ENCODE results near the gene LRRC61.

GRCh38 chr7:150369748-150370501 lies 46.8 kb downstream of the LRRC61 start:
- no peak for TF ChIP-seq POLR2A (IDR thresholded peaks at IDR 0.05)
- TF ChIP-seq, protein P1, sequence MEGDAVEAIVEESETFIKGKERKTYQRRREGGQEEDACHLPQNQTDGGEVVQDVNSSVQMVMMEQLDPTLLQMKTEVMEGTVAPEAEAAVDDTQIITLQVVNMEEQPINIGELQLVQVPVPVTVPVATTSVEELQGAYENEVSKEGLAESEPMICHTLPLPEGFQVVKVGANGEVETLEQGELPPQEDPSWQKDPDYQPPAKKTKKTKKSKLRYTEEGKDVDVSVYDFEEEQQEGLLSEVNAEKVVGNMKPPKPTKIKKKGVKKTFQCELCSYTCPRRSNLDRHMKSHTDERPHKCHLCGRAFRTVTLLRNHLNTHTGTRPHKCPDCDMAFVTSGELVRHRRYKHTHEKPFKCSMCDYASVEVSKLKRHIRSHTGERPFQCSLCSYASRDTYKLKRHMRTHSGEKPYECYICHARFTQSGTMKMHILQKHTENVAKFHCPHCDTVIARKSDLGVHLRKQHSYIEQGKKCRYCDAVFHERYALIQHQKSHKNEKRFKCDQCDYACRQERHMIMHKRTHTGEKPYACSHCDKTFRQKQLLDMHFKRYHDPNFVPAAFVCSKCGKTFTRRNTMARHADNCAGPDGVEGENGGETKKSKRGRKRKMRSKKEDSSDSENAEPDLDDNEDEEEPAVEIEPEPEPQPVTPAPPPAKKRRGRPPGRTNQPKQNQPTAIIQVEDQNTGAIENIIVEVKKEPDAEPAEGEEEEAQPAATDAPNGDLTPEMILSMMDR (IDR thresholded peaks at IDR 0.05): no peak
